Lower leg skin (tissue), 4 donors: ENCODE data around the gene MAST4. TPM values are rescaled to one million over a fixed set of nuclear protein-coding genes. Genes with fewer than 3 reads are reported as not detected.

Experiments used
- DNase-seq, 2 donors: peaks; one replicate each; pipeline ENCODE4 v3.0.0-alpha.2; 2019; ENCODE audit warnings: low spot score in 2 of 2
- H3K4me3 ChIP-seq: fragments of 200-600 bp; sonication (generic); 2 replicates; pipeline ENCODE4 v1.5.1; 2017; ENCODE audit warnings: mild to moderate bottlenecking, low read depth; ENCODE audit not compliant: poor library complexity, severe bottlenecking
- CTCF ChIP-seq, 3 donors: fragments of 450-650 bp; IDR thresholded peaks; one replicate each; pipeline ENCODE4 v1.5.1; 2016; ENCODE audit warnings: antibody characterized with exemption in 3 of 3, mild to moderate bottlenecking in 3 of 3, moderate library complexity in 2 of 3
- POLR2A ChIP-seq, 2 donors: fragments of 450-650 bp; IDR thresholded peaks; one replicate each; pipeline ENCODE4 v1.6.1; 2016 to 2017; ENCODE audit warnings: antibody characterized with exemption in 2 of 2, mild to moderate bottlenecking in 1 of 2, moderate library complexity in 1 of 2
- WGBS, 2 donors: methylation state at CpG; one replicate each; pipeline ENCODE4 v1.1.5; 2018; 5-methylcytosine and 5-hydroxymethylcytosine counted together
- intact Hi-C: fragments of 100-400 bp; cut with DNase I; formaldehyde crosslinking; loops from one replicate; pipeline ENCODE4 v1.15.0; 2023; ENCODE audit warnings: low total_unique reads
- total RNA-seq, 4 donors: library from RNA; depleted of rRNA; stranded (reverse); fragments of >200 nt; gene quantifications; one replicate each; pipeline ENCODE4 v1.1.0, GENCODE V29; 2016

The MAST4 gene
- total RNA-seq, 4 donors from 2014 or later, result 49.0 to 109 (median 55.5) TPM

- WGBS, 2 donors, result 90 to 92% methylated on average over 6 of the region's 6 CpGs
- intact Hi-C loops, result loop anchor here (10.0 kb wide), 1 partner anchor 217 kb away; no protein-coding TSS in a partner anchor
Observed at GRCh38 chr5:67201897-67202549, 605.8 kb downstream of the MAST4 start.

GRCh38 chr5:67202828-67203227 is 606.6 kb downstream of the MAST4 start:
- no peak for DNase-seq
- WGBS, 2 donors, result 87 to 88% methylated on average over 4 of the region's 4 CpGs
- TF ChIP-seq CTCF (IDR thresholded peaks at IDR 0.05), result no peak
- TF ChIP-seq POLR2A (IDR thresholded peaks at IDR 0.05), result no peak
- intact Hi-C loops, result loop anchor here (10.0 kb wide), 1 partner anchor 218 kb away; no protein-coding TSS in a partner anchor
- H3K4me3 ChIP-seq, result no peak overlapping the region

More at GRCh38 chr5:67201897-67202549, 605.8 kb downstream of the MAST4 start:
- TF ChIP-seq POLR2A (IDR thresholded peaks at IDR 0.05) (no peak), CTCF (IDR thresholded peaks at IDR 0.05) (no peak)
- H3K4me3 ChIP-seq, result no peak overlapping the region
- no peak for DNase-seq

- intact Hi-C loops, result loop anchor here (10.0 kb wide), 1 partner anchor 219 kb away; no protein-coding TSS in a partner anchor
- no peak overlapping the region for H3K4me3 ChIP-seq
- DNase-seq, result no peak
- TF ChIP-seq POLR2A (IDR thresholded peaks at IDR 0.05), result no peak
- no peak for TF ChIP-seq CTCF (IDR thresholded peaks at IDR 0.05)
- WGBS, 2 donors, result 66 to 72% methylated on average over 2 of the region's 2 CpGs
Observed at GRCh38 chr5:67203701-67204074, 607.5 kb downstream of the MAST4 start.

GRCh38 chr5:67204821-67205220 is 608.6 kb downstream of the MAST4 start:
- TF ChIP-seq POLR2A (IDR thresholded peaks at IDR 0.05) (no peak), CTCF (IDR thresholded peaks at IDR 0.05) (no peak)
- WGBS, 2 donors, result 80 to 84% methylated on average over 5 of the region's 5 CpGs
- intact Hi-C loops, result loop anchor here (10.0 kb wide), 1 partner anchor 220 kb away; no protein-coding TSS in a partner anchor
- no peak overlapping the region for H3K4me3 ChIP-seq
- no peak for DNase-seq

- DNase-seq, result no peak
- intact Hi-C loops, result loop anchor here (10.0 kb wide), 1 partner anchor 221 kb away; no protein-coding TSS in a partner anchor
- TF ChIP-seq POLR2A (IDR thresholded peaks at IDR 0.05) (no peak), CTCF (IDR thresholded peaks at IDR 0.05) (no peak)
- 95 to 96% methylated on average over 3 of the region's 3 CpGs for WGBS, 2 donors
- no peak overlapping the region for H3K4me3 ChIP-seq
Observed at GRCh38 chr5:67205981-67206380, 609.8 kb downstream of the MAST4 start.
